ENCODE measurements around the gene TSFM. TPM values are rescaled to one million over a fixed set of nuclear protein-coding genes. Genes with fewer than 3 reads are reported as not detected.

TSFM gene
- total RNA-seq, 1 experiment from 2014 or later = 53.2 TPM

- no peak for ATAC-seq
- no peak for TF ChIP-seq MAX (IDR thresholded peaks at IDR 0.05)
- TF ChIP-seq EZH2phosphoT487 (IDR thresholded peaks at IDR 0.05; ENCODE audit: borderline replicate concordance) = no peak
- TF ChIP-seq FOSL1 (IDR thresholded peaks at IDR 0.05; ENCODE audit: low read depth) = no peak
- no peak for TF ChIP-seq ZFX (IDR thresholded peaks at IDR 0.05)
- no peak; the same call in 1 of the 2 replicates for TF ChIP-seq POLR2AphosphoS5 (IDR thresholded peaks at IDR 0.05; ENCODE audit: low read depth, low read length)
- no peak for TF ChIP-seq EGR1 (IDR thresholded peaks at IDR 0.05; ENCODE audit: low read depth)
- TF ChIP-seq POLR2A (IDR thresholded peaks at IDR 0.05; ENCODE audit: borderline replicate concordance, extremely low read depth, insufficient read depth, insufficient read length) = no peak
- TF ChIP-seq ATF3 (IDR thresholded peaks at IDR 0.05) = no peak
- no peak for TF ChIP-seq SRF (IDR thresholded peaks at IDR 0.05; ENCODE audit: low read depth)
- TF ChIP-seq SP1 (IDR thresholded peaks at IDR 0.05; ENCODE audit: low read depth) = no peak
- no peak for TF ChIP-seq TCF7L2 (IDR thresholded peaks at IDR 0.05; ENCODE audit: borderline replicate concordance, extremely low read depth, insufficient read depth, insufficient read length)
- no peak for TF ChIP-seq ELF1 (IDR thresholded peaks at IDR 0.05; ENCODE audit: borderline replicate concordance, low read depth)
- no peak for TF ChIP-seq CTCF (IDR thresholded peaks at IDR 0.05 in 2 of 3, conservative IDR thresholded peaks at IDR 0.05 in 1 of 3; ENCODE audit: borderline replicate concordance in 1 of 3, insufficient read depth in 1 of 3, low read depth in 2 of 3, low read length in 2 of 3)
- H3K4me1 ChIP-seq (ENCODE audit: control insufficient read depth in 1 of 2, insufficient read depth in 2 of 2, low read length in 2 of 2) = peaks cover 20 to 46% of the 10 kb centered on the region in 2 experiments
- peaks cover 33% of the 10 kb centered on the region for H3K79me2 ChIP-seq (ENCODE audit: insufficient read depth, low read length)
- peak overlapping the region; percentile 30 to 82 for H3K4me3 ChIP-seq (replicated peaks in 1 of 2; ENCODE audit: low read depth in 1 of 2, low read length in 2 of 2)
- H2AFZ ChIP-seq (ENCODE audit: low read depth, low read length, poor library complexity, severe bottlenecking) = no peak overlapping the region
- DNase-seq (ENCODE audit: low read depth, low spot score) = no peak
- no peaks in the 10 kb centered on the region for H3K9me3 ChIP-seq (ENCODE audit: control insufficient read depth in 1 of 2, insufficient read depth in 1 of 2, low read depth in 1 of 2, low read length in 2 of 2)
- peak overlapping the region; percentile 88 for H3K4me2 ChIP-seq (ENCODE audit: low read length)
- no peaks in the 10 kb centered on the region for H3K9me2 ChIP-seq (ENCODE audit: insufficient read depth)
- no TSS peak for BruUV-seq (replicated peaks)
- RAD21 ChIA-PET (ENCODE audit: low non-redundant PET in 1 of 2, low total read pairs in 2 of 2, uncharacterized antibody in 2 of 2, unreplicated experiment in 2 of 2) = no interaction called here
- no peaks in the 10 kb centered on the region for H3K27me3 ChIP-seq (ENCODE audit: insufficient read depth, low read length)
- CTCF ChIA-PET = no interaction called here
- peak overlapping the region; percentile 33 for H3K9ac ChIP-seq (ENCODE audit: low read length)
- H3K36me3 ChIP-seq (ENCODE audit: control insufficient read depth in 1 of 2, insufficient read depth in 2 of 2, low read length in 2 of 2) = peaks cover 12 to 19% of the 10 kb centered on the region in 2 experiments; a peak in 2 of 4 replicates
- intact Hi-C loops (cut with micrococcal nuclease) = no loop called here
- peak overlapping the region; percentile 15; the same call in 1 of the 2 replicates for H3K27ac ChIP-seq (ENCODE audit: low read depth, low read length)
- no peaks in the 10 kb centered on the region for H4K20me1 ChIP-seq (ENCODE audit: insufficient read depth)
- POLR2A ChIA-PET = interaction anchor here (0.8 kb wide), 1 partner anchor 14 kb away, joined by 5 read pairs; the partner anchor contains the start of gene CYP27B1
Observed at GRCh38 chr12:57752668-57753000, 30.0 kb upstream of the TSFM start.
